HG02970 (cell line): ENCODE measurements around the gene TRIP10.
"Not testable (repeated sequence)": the region's sequence is repeated elsewhere in the genome, so short reads cannot be mapped to it uniquely, and the experiment has no call there.

ENCODE experiments used
- ATAC-seq: cut with Tn5 transposase; IDR thresholded peaks from one replicate; pipeline ENCODE4 v1.9.1; 2021; ENCODE audit warnings: mild to moderate bottlenecking, moderate library complexity, moderate number of reproducible peaks; ENCODE audit not compliant: unreplicated experiment, low FRiP score

Gene TRIP10

GRCh38 chr19:6738787-6739389 is 592 bp upstream of the TRIP10 start:
- no peak for ATAC-seq

GRCh38 chr19:6739883-6740588 is 556 bp downstream of the TRIP10 start:
- no peak for ATAC-seq

- no peak for ATAC-seq
Observed at GRCh38 chr19:6740589-6741343, 1.3 kb downstream of the TRIP10 start.

GRCh38 chr19:6743066-6743465 is 3.6 kb downstream of the TRIP10 start:
- no peak for ATAC-seq

GRCh38 chr19:6743714-6744380 is 4.4 kb downstream of the TRIP10 start:
- ATAC-seq: no peak

GRCh38 chr19:6744381-6745301 is 5.2 kb downstream of the TRIP10 start:
- ATAC-seq: no peak

- ATAC-seq: no peak
Observed at GRCh38 chr19:6745965-6746364, 6.5 kb downstream of the TRIP10 start.

- ATAC-seq: not testable (repeated sequence)
Observed at GRCh38 chr19:6748543-6748942, 9.1 kb downstream of the TRIP10 start.

GRCh38 chr19:6750062-6750461 is 10.6 kb downstream of the TRIP10 start:
- no peak for ATAC-seq

GRCh38 chr19:6751189-6751588 is 11.7 kb downstream of the TRIP10 start:
- ATAC-seq: no peak

- no peak for ATAC-seq
Observed at GRCh38 chr19:6752256-6753177, 13.0 kb downstream of the TRIP10 start.

- peak; percentile 69 for ATAC-seq
Observed at GRCh38 chr19:6753178-6754031, 13.9 kb downstream of the TRIP10 start.

- no peak for ATAC-seq
Observed at GRCh38 chr19:6754136-6754535, 14.7 kb downstream of the TRIP10 start.

GRCh38 chr19:6754653-6755463 is 15.4 kb downstream of the TRIP10 start:
- ATAC-seq: no peak

- no peak for ATAC-seq
Observed at GRCh38 chr19:6760606-6761005, 21.1 kb downstream of the TRIP10 start.

GRCh38 chr19:6761053-6761676 is 21.7 kb downstream of the TRIP10 start:
- ATAC-seq: no peak
